Neural crest cell (in vitro differentiated cells): ENCODE results near the gene FAXC. TPM values are rescaled to one million over a fixed set of nuclear protein-coding genes. Genes with fewer than 3 reads are reported as not detected.

Source experiments
- DNase-seq: peaks from one replicate; pipeline ENCODE4 v3.0.0; 2021; ENCODE audit warnings: low read depth, mixed read lengths, low spot score
- H3K27ac Mint-ChIP-seq: one replicate; pipeline ENCODE4 v1.8.0; 2021; ENCODE audit warnings: mild to moderate bottlenecking, mixed read lengths; ENCODE audit not compliant: unreplicated experiment
- H3K27me3 Mint-ChIP-seq: 2 replicates; pipeline ENCODE4 v1.8.0; 2021; ENCODE audit warnings: low read depth, mild to moderate bottlenecking, mixed read lengths
- H3K36me3 Mint-ChIP-seq: 2 replicates; pipeline ENCODE4 v1.8.0; 2021; ENCODE audit warnings: low read depth, mild to moderate bottlenecking, mixed read lengths
- H3K4me1 Mint-ChIP-seq: 2 replicates; pipeline ENCODE4 v1.8.0; 2021; ENCODE audit warnings: mixed read lengths
- H3K4me3 Mint-ChIP-seq: one replicate; pipeline ENCODE4 v1.8.0; 2021; ENCODE audit warnings: mild to moderate bottlenecking, mixed read lengths
- H3K9me3 Mint-ChIP-seq: 2 replicates; pipeline ENCODE4 v1.8.0; 2021; ENCODE audit warnings: mixed read lengths
- CTCF ChIP-seq: fragments of 200-600 bp; sonication (generic); conservative IDR thresholded peaks from 2 replicates; pipeline ENCODE4 v1.5.0; 2021; ENCODE audit warnings: antibody characterized with exemption, mild to moderate bottlenecking
- total RNA-seq: library from RNA; stranded (reverse); gene quantifications from 2 replicates; pipeline ENCODE4 v1.2.1, GENCODE V29; 2021

FAXC gene
- total RNA-seq, 1 donor from 2014 or later, result 26.7 TPM

- H3K27me3 Mint-ChIP-seq, result peaks cover 23% of the 10 kb centered on the region
- H3K4me1 Mint-ChIP-seq, result peaks cover 30% of the 10 kb centered on the region
- H3K4me3 Mint-ChIP-seq, result peak overlapping the region; percentile 81
- no peak overlapping the region for H3K27ac Mint-ChIP-seq
- DNase-seq, result no peak
- no peaks in the 10 kb centered on the region for H3K36me3 Mint-ChIP-seq
- H3K9me3 Mint-ChIP-seq, result no peaks in the 10 kb centered on the region
- TF ChIP-seq CTCF, result no peak
Measured at GRCh38 chr6:99350573-99350972, 1.1 kb upstream of the FAXC start.

GRCh38 chr6:99348288-99349170 lies 945 bp downstream of the FAXC start:
- Mint-ChIP-seq H3K4me3 (peak overlapping the region; percentile 94), H3K27me3 (peaks cover 13% of the 10 kb centered on the region), H3K4me1 (peaks cover 41% of the 10 kb centered on the region), H3K36me3 (no peaks in the 10 kb centered on the region), H3K27ac (peak overlapping the region; percentile 96), H3K9me3 (no peaks in the 10 kb centered on the region)
- no peak for TF ChIP-seq CTCF
- DNase-seq, result no peak

GRCh38 chr6:99347804-99348203 lies 1.7 kb downstream of the FAXC start:
- TF ChIP-seq CTCF, result no peak
- Mint-ChIP-seq H3K36me3 (peaks cover under 1% of the 10 kb centered on the region), H3K4me3 (peak overlapping the region; percentile 94), H3K9me3 (no peaks in the 10 kb centered on the region), H3K4me1 (peaks cover 41% of the 10 kb centered on the region), H3K27me3 (peaks cover 7% of the 10 kb centered on the region), H3K27ac (no peak overlapping the region)
- no peak for DNase-seq

- no peak for DNase-seq
- Mint-ChIP-seq H3K9me3 (no peaks in the 10 kb centered on the region), H3K36me3 (peaks cover 3% of the 10 kb centered on the region), H3K27me3 (peaks cover 7% of the 10 kb centered on the region), H3K4me1 (peaks cover 41% of the 10 kb centered on the region), H3K4me3 (peak overlapping the region; percentile 57), H3K27ac (no peak overlapping the region)
- no peak for TF ChIP-seq CTCF
Measured at GRCh38 chr6:99346595-99346994, 2.9 kb downstream of the FAXC start.

GRCh38 chr6:99345164-99345563 lies 4.3 kb downstream of the FAXC start:
- peaks cover 1% of the 10 kb centered on the region for H3K27me3 Mint-ChIP-seq
- H3K4me1 Mint-ChIP-seq, result peaks cover 39% of the 10 kb centered on the region
- no peak for DNase-seq
- H3K27ac Mint-ChIP-seq, result no peak overlapping the region
- peaks cover 3% of the 10 kb centered on the region for H3K36me3 Mint-ChIP-seq
- no peak for TF ChIP-seq CTCF
- no peak overlapping the region for H3K4me3 Mint-ChIP-seq
- H3K9me3 Mint-ChIP-seq, result no peaks in the 10 kb centered on the region
